BLaER1 treated with 17β-estradiol and CSF1 and Interleukin-3, amounts not matched to agents 10 nM and 100 nM (cell line): ENCODE results near the gene SPAG9.
"Not testable (repeated sequence)": the region's sequence is repeated elsewhere in the genome, so short reads cannot be mapped to it uniquely, and the experiment has no call there.

Experiments
- H3K27ac ChIP-seq, 11 experiments: shearing (Covaris generic); formaldehyde crosslinking; 2 replicates each; pipeline ENCODE4 v1.8.1; 2022
- H3K27me3 ChIP-seq, 11 experiments: shearing (Covaris generic); formaldehyde crosslinking; 2 replicates each; pipeline ENCODE4 v1.8.1; 2022
- H3K36me3 ChIP-seq, 11 experiments: shearing (Covaris generic); formaldehyde crosslinking; 2 replicates each; pipeline ENCODE4 v1.8.1; 2022
- H3K4me1 ChIP-seq, 10 experiments: shearing (Covaris generic); formaldehyde crosslinking; 2 replicates each; pipeline ENCODE4 v1.8.1; 2022
- H3K4me2 ChIP-seq, 11 experiments: shearing (Covaris generic); formaldehyde crosslinking; 2 replicates each; pipeline ENCODE4 v1.8.1; 2022
- H3K4me3 ChIP-seq, 10 experiments: shearing (Covaris generic); formaldehyde crosslinking; 2 replicates each; pipeline ENCODE4 v1.8.1; 2022
- H3K9ac ChIP-seq, 11 experiments: shearing (Covaris generic); formaldehyde crosslinking; 2 replicates each; pipeline ENCODE4 v1.8.1; 2022
- H3K9me3 ChIP-seq, 11 experiments: shearing (Covaris generic); formaldehyde crosslinking; replicated peaks in 1 of 11; 2 replicates each; pipeline ENCODE4 v1.8.1; 2022
- H4K20me1 ChIP-seq, 11 experiments: shearing (Covaris generic); formaldehyde crosslinking; 2 replicates each; pipeline ENCODE4 v1.8.1; 2022
- Cebpa-rat ChIP-seq, 11 experiments: shearing (Covaris generic); IDR thresholded peaks; 2 replicates each; pipeline ENCODE4 v1.8.1; 2022

Gene SPAG9

GRCh38 chr17:51149163-51149562 lies 28.5 kb upstream of the SPAG9 start:
- no peak overlapping the region for H3K4me3 ChIP-seq
- no peak overlapping the region for H3K9ac ChIP-seq
- H3K27me3 ChIP-seq = no peaks in the 10 kb centered on the region
- H4K20me1 ChIP-seq = no peaks in the 10 kb centered on the region
- H3K27ac ChIP-seq = no peak overlapping the region
- H3K9me3 ChIP-seq = no peaks in the 10 kb centered on the region
- no peaks in the 10 kb centered on the region for H3K36me3 ChIP-seq
- TF ChIP-seq Cebpa-rat (IDR thresholded peaks at IDR 0.05) = no peak
- peaks cover 7 to 19% (median 9%) of the 10 kb centered on the region in 10 experiments; a peak in 19 of 20 replicates for H3K4me1 ChIP-seq
- no peak overlapping the region for H3K4me2 ChIP-seq

GRCh38 chr17:51147650-51148049 lies 27.0 kb upstream of the SPAG9 start:
- peak overlapping the region in 2 of 11 experiments; percentile 35 to 37; a peak in 3 of 22 replicates for H3K4me2 ChIP-seq
- peaks cover 5 to 17% (median 6%) of the 10 kb centered on the region in 10 experiments; a peak in 19 of 20 replicates for H3K4me1 ChIP-seq
- no peak for TF ChIP-seq Cebpa-rat (IDR thresholded peaks at IDR 0.05)
- no peak overlapping the region for H3K4me3 ChIP-seq
- peak overlapping the region in 2 of 11 experiments; percentile 32 to 37; a peak in 2 of 22 replicates for H3K27ac ChIP-seq
- H3K9ac ChIP-seq = no peak overlapping the region
- H3K36me3 ChIP-seq = no peaks in the 10 kb centered on the region
- H3K9me3 ChIP-seq = no peaks in the 10 kb centered on the region
- no peaks in the 10 kb centered on the region for H3K27me3 ChIP-seq
- no peaks in the 10 kb centered on the region for H4K20me1 ChIP-seq

DNA sequence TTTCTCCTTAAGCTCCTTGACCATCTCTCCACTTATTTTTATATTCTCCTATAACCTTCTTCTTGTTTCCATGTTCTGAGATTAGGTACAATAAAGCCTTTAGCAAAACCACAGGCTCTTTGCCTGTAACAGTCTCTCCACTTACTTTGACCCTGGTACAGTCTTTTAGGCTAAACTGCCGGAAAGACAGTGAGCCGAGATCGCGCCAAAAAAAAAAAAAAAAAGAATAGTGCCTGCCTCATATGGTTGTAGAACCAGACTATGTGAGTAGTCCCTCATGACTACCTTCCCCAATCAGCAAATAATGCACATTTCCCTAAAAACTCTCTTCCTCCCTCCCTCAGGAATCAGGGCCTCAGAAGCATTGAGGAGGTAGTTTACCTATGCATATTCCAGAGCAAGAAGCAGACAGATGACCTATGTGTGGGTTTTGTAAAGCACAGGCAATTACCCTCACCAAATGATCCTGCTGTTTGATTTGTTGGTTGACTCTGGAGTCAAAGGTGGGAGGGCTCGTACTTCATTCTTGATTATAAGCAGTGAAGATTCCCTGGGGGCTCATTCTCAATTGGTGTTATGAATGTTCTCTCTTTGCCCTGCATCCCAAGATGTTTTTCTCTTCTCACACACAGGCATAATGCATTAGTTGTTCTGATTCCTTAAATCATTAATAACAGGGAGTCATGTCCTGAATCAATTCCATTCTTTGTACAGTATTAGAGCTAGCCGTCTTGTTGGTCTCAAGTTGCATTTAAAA lies 23.8 kb upstream of the SPAG9 start:
- H3K9ac ChIP-seq = no peak overlapping the region
- H3K27me3 ChIP-seq = no peaks in the 10 kb centered on the region
- no peak overlapping the region for H3K4me3 ChIP-seq
- no peak for TF ChIP-seq Cebpa-rat (IDR thresholded peaks at IDR 0.05)
- H3K27ac ChIP-seq = no peak overlapping the region
- no peaks in the 10 kb centered on the region for H3K9me3 ChIP-seq
- peaks cover 0 to 11% (median 0%) of the 10 kb centered on the region in 10 experiments; a peak in 4 of 20 replicates for H3K4me1 ChIP-seq
- H4K20me1 ChIP-seq = no peaks in the 10 kb centered on the region
- H3K4me2 ChIP-seq = no peak overlapping the region
- no peaks in the 10 kb centered on the region for H3K36me3 ChIP-seq

- TF ChIP-seq Cebpa-rat (IDR thresholded peaks at IDR 0.05) = no peak
- Histone ChIP-seq H3K4me2 (no peak overlapping the region), H3K27me3 (no peaks in the 10 kb centered on the region), H3K4me3 (no peak overlapping the region), H3K9me3 (no peaks in the 10 kb centered on the region), H3K9ac (no peak overlapping the region), H4K20me1 (no peaks in the 10 kb centered on the region), H3K4me1 (peaks cover 0 to 6% (median 0%) of the 10 kb centered on the region in 10 experiments; a peak in 4 of 20 replicates), H3K27ac (no peak overlapping the region), H3K36me3 (no peaks in the 10 kb centered on the region)
Measured at GRCh38 chr17:51142597-51142996, 21.9 kb upstream of the SPAG9 start.

DNA sequence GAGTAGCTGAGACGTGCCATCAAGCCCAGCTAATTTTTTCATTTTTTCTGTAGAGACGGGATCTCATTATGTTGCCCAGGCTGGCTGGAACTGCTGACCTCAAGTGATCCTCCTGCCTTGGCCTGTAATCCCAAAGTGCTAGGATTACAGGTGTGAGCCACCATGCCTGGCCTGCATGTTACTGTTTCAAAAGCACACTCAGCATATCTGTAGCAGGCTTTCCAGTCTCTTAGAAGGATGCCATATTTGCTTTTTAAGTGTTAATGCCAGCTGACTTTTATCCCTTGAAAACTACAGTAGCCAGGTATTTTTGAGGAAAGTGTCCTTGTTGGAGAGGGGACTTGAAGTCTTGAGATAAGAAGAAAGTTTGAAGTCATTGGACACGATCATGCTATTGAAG lies 15.3 kb upstream of the SPAG9 start:
- no peaks in the 10 kb centered on the region for H3K36me3 ChIP-seq
- no peak for TF ChIP-seq Cebpa-rat (IDR thresholded peaks at IDR 0.05)
- H3K9me3 ChIP-seq = peaks cover 0 to 8% (median 0%) of the 10 kb centered on the region in 11 experiments; a peak in 1 of 22 replicates
- H3K4me1 ChIP-seq = peaks cover 6 to 21% (median 12%) of the 10 kb centered on the region in 10 experiments; a peak in 19 of 20 replicates
- no peaks in the 10 kb centered on the region for H3K27me3 ChIP-seq
- H3K4me2 ChIP-seq = no peak overlapping the region
- H3K4me3 ChIP-seq = no peak overlapping the region
- H3K9ac ChIP-seq = no peak overlapping the region
- H4K20me1 ChIP-seq = no peaks in the 10 kb centered on the region
- no peak overlapping the region for H3K27ac ChIP-seq

GRCh38 chr17:51133365-51133764 lies 12.7 kb upstream of the SPAG9 start:
- no peak for TF ChIP-seq Cebpa-rat (IDR thresholded peaks at IDR 0.05)
- Histone ChIP-seq H3K9me3 (peaks cover 0 to 8% (median 0%) of the 10 kb centered on the region in 11 experiments; a peak in 1 of 22 replicates), H3K4me2 (peak overlapping the region; percentile 4 to 65 (median 34); a peak in 18 of 22 replicates), H3K36me3 (no peaks in the 10 kb centered on the region), H3K4me1 (peaks cover 6 to 21% (median 12%) of the 10 kb centered on the region in 10 experiments; a peak in 19 of 20 replicates), H3K27me3 (no peaks in the 10 kb centered on the region), H3K27ac (peak overlapping the region in 2 of 11 experiments; percentile 8 to 34; a peak in 1 of 22 replicates), H4K20me1 (no peaks in the 10 kb centered on the region), H3K4me3 (no peak overlapping the region), H3K9ac (no peak overlapping the region)

DNA sequence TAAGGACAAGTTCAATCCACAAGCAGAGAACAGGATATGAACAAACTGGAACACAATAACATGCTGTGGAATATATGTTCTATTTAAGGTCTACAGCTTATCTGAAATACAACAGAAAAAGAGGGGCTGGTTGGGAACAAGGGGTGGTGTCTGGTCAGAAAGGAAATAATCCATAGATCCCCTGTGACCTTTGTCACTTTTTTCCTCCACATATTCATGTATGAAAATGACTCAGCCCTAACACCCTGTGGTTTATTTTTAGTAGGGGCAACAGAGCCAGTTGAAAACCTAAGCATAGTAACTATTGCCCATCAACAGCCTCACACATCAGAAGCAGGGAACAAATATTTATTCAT lies 12.3 kb upstream of the SPAG9 start:
- Histone ChIP-seq H3K36me3 (no peaks in the 10 kb centered on the region), H3K4me2 (peak overlapping the region; percentile 4 to 65 (median 34); a peak in 20 of 22 replicates), H3K4me3 (no peak overlapping the region), H3K27ac (peak overlapping the region in 2 of 11 experiments; percentile 8 to 34; a peak in 1 of 22 replicates), H3K9me3 (peaks cover 0 to 8% (median 0%) of the 10 kb centered on the region in 11 experiments; a peak in 1 of 22 replicates), H3K4me1 (peaks cover 6 to 25% (median 12%) of the 10 kb centered on the region in 10 experiments; a peak in 19 of 20 replicates), H4K20me1 (no peaks in the 10 kb centered on the region), H3K27me3 (no peaks in the 10 kb centered on the region), H3K9ac (no peak overlapping the region)
- TF ChIP-seq Cebpa-rat (IDR thresholded peaks at IDR 0.05) = no peak

- TF ChIP-seq Cebpa-rat (IDR thresholded peaks at IDR 0.05) = no peak
- Histone ChIP-seq H3K27me3 (no peaks in the 10 kb centered on the region), H3K4me2 (peak overlapping the region in 2 of 11 experiments; percentile 9 to 17; a peak in 2 of 22 replicates), H3K4me1 (peaks cover 4 to 24% (median 9%) of the 10 kb centered on the region in 10 experiments; a peak in 19 of 20 replicates), H4K20me1 (no peaks in the 10 kb centered on the region), H3K9ac (no peak overlapping the region), H3K4me3 (no peak overlapping the region), H3K27ac (no peak overlapping the region), H3K9me3 (no peaks in the 10 kb centered on the region), H3K36me3 (no peaks in the 10 kb centered on the region)
Measured at GRCh38 chr17:51128076-51128475, 7.4 kb upstream of the SPAG9 start.

DNA sequence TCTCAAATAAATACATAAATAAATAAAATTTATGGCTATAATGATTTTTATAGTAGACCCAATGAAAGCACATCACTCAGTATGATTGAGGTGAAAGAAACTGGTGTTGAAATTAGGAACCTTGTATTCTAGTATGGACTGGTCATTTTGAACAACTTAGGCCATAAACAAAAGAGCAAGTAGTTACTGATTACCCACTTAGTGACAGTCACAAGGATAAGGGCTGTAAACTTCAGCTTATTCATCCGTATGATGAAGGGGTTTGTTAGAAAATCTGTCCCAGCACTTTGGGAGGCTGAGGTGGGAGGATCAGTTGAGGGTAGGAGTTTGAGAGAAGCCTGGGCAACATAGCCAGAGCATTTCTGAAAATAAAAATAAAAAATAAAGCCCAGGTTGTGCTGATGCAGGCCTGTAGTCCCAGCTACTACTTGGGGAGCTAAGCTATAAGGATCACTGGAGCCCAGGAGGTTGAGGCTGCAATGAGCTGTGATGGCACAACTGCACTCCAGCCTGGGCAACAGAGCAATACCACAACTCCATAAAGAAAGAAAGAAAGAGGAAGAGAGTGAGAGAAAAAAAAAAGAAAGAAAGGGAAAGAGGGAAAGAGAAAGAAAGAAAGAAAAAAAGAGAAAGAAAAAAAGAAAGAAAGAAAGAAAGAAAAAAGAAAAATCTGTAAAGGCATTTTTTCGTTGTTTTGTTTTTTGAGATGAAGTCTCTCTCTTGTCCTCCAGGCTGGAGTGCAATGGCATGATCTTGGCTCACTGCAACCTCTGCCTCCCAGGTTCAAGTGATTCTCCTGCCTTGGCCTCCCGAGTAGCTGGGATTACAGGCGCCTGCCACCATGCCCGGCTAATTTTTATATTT lies 4.2 kb upstream of the SPAG9 start:
- H3K4me3 ChIP-seq = no peak overlapping the region
- H3K4me2 ChIP-seq = no peak overlapping the region
- peaks cover 12 to 24% (median 14%) of the 10 kb centered on the region in 10 experiments for H3K4me1 ChIP-seq

DNA sequence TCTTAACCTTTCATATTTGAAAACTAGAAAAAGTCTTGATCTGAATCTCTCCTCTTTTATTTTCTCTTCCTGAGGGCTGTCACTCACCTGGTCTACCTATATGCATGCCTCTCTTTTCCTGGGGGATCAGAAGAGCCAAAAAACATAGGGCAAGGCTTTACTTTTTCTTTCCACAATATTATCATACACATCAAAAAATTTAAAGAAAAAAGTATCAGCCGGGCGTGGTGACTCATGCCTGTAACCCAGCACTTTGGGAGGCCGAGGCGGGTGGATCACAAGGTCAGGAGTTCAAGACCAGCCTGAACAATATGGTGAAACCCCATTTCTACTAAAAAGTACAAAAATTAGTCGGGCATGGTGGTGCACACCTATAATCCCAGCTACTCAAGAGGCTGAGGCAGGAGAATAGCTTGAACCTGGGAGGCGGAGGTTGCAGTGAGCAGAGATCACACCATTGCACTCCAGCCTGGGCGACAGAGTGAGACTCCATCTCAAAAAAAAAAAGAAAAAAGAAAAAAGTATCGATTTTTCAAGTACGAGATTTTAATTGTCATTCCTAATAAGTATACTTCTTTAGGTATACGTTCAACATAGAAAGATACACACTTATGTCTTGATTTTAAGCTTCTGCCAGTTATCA lies 1.9 kb upstream of the SPAG9 start:
- not testable (repeated sequence) for H3K36me3 ChIP-seq, H3K9me3 ChIP-seq, H3K27me3 ChIP-seq
- peak overlapping the region in 10 of 11 experiments; percentile 80 to 97 (median 88); a peak in 14 of 22 replicates for H3K4me2 ChIP-seq
- peaks cover 26 to 35% (median 32%) of the 10 kb centered on the region in 10 experiments for H3K4me1 ChIP-seq
- peak overlapping the region in 1 of 10 experiments; percentile 85; a peak in 1 of 20 replicates for H3K4me3 ChIP-seq
- H3K9ac ChIP-seq = peak overlapping the region in 3 of 11 experiments; percentile 91 to 94 (median 93); a peak in 5 of 22 replicates
- peak overlapping the region in 9 of 11 experiments; percentile 90 to 98 (median 96); a peak in 13 of 22 replicates for H3K27ac ChIP-seq
- H4K20me1 ChIP-seq = peaks cover 21 to 29% (median 27%) of the 10 kb centered on the region in 11 experiments; a peak in 21 of 22 replicates

More for the DNA sequence above, 4.2 kb upstream of the SPAG9 start:
- H3K36me3 ChIP-seq = no peaks in the 10 kb centered on the region
- H3K9ac ChIP-seq = no peak overlapping the region
- H4K20me1 ChIP-seq = peaks cover 0 to 7% (median 5%) of the 10 kb centered on the region in 11 experiments; a peak in 15 of 22 replicates
- TF ChIP-seq Cebpa-rat (IDR thresholded peaks at IDR 0.05) = no peak
- no peak overlapping the region for H3K27ac ChIP-seq
- no peaks in the 10 kb centered on the region for H3K9me3 ChIP-seq
- no peaks in the 10 kb centered on the region for H3K27me3 ChIP-seq
